Measurements from ENCODE around the gene ELMOD3. TPM values are rescaled to one million over a fixed set of nuclear protein-coding genes. Genes with fewer than 3 reads are reported as not detected.

The ELMOD3 gene
- total and polyA plus RNA-seq, 2 of the 8 experiments (the other 6 are each of a cell fraction or from before 2014, with no cell fraction given): 8.5 to 10.2 TPM

GRCh38 chr2:85387754-85388153 is 33.2 kb downstream of the ELMOD3 start (continued):
- TF ChIP-seq E2F6 (IDR thresholded peaks at IDR 0.05): no peak

Data from H1 (cell line).